Loucy (cell line): ENCODE results near the gene MAB21L1.

Experiments used
- H2AFZ ChIP-seq: fragments of 200-600 bp; sonication (generic); 2 replicates; pipeline ENCODE4 v1.6.0; 2016; ENCODE audit warnings: antibody characterized with exemption, mild to moderate bottlenecking, low read length, moderate library complexity
- H3F3A ChIP-seq: fragments of 200-600 bp; 2 replicates; pipeline ENCODE4 v1.6.0; 2016; ENCODE audit warnings: antibody characterized with exemption, low read depth, mild to moderate bottlenecking
- H3K27me3 ChIP-seq: fragments of 200-600 bp; sonication (generic); 2 replicates; pipeline ENCODE4 v1.6.1; 2014; ENCODE audit warnings: low read length, mild to moderate bottlenecking; ENCODE audit not compliant: insufficient read depth, poor library complexity, severe bottlenecking
- H3K36me3 ChIP-seq: fragments of 200-600 bp; sonication (generic); 2 replicates; pipeline ENCODE4 v1.6.1; 2016; ENCODE audit warnings: low read length; ENCODE audit not compliant: insufficient read depth
- H3K4me1 ChIP-seq: fragments of 200-600 bp; sonication (generic); 2 replicates; pipeline ENCODE4 v1.5.1; 2014; ENCODE audit warnings: low read length, mild to moderate bottlenecking; ENCODE audit not compliant: insufficient read depth, poor library complexity, severe bottlenecking
- H3K4me2 ChIP-seq: fragments of 200-600 bp; sonication (generic); 2 replicates; pipeline ENCODE4 v1.6.0; 2014; ENCODE audit warnings: antibody characterized with exemption, low read length, low read depth, mild to moderate bottlenecking; ENCODE audit not compliant: poor library complexity, severe bottlenecking
- H3K4me3 ChIP-seq: fragments of 200-600 bp; sonication (generic); 2 replicates; pipeline ENCODE4 v1.5.1; 2014; ENCODE audit warnings: low read length, mild to moderate bottlenecking, mixed read lengths; ENCODE audit not compliant: poor library complexity, severe bottlenecking
- H3K79me2 ChIP-seq: fragments of 200-600 bp; sonication (generic); 2 replicates; pipeline ENCODE4 v1.6.1; 2014; ENCODE audit warnings: low read length; ENCODE audit not compliant: insufficient read depth
- H3K9ac ChIP-seq: fragments of 200-600 bp; sonication (generic); 2 replicates; pipeline ENCODE4 v1.6.0; 2014; ENCODE audit warnings: mild to moderate bottlenecking, low read depth, low read length, moderate library complexity; ENCODE audit not compliant: poor library complexity, severe bottlenecking
- H3K9me2 ChIP-seq: fragments of 200-600 bp; sonication (generic); replicated peaks from 2 replicates; pipeline ENCODE4 v1.6.1; 2016; ENCODE audit warnings: low read depth, low read length, mixed read lengths
- H3K9me3 ChIP-seq: fragments of 200-600 bp; sonication (generic); 2 replicates; pipeline ENCODE4 v1.6.1; 2014; ENCODE audit warnings: mild to moderate bottlenecking, antibody characterized with exemption, low read length, low read depth; ENCODE audit not compliant: insufficient read depth
- H4K20me1 ChIP-seq: fragments of 200-600 bp; sonication (generic); 2 replicates; pipeline ENCODE4 v1.6.0; 2014; ENCODE audit warnings: antibody characterized with exemption, low read length, mild to moderate bottlenecking; ENCODE audit not compliant: insufficient read depth, poor library complexity, severe bottlenecking
- EZH2phosphoT487 ChIP-seq: fragments of 200-600 bp; IDR thresholded peaks from 2 replicates; pipeline ENCODE4 v1.6.1; 2018; ENCODE audit warnings: antibody characterized with exemption, mild to moderate bottlenecking, moderate library complexity, borderline replicate concordance
- TF ChIP-seq, protein P1 (sequence below): fragments of 200-600 bp; sonication (generic); conservative IDR thresholded peaks from 2 replicates; pipeline ENCODE4 v1.5.1; 2014; ENCODE audit warnings: mild to moderate bottlenecking, antibody characterized with exemption, low read length

Gene MAB21L1

DNA sequence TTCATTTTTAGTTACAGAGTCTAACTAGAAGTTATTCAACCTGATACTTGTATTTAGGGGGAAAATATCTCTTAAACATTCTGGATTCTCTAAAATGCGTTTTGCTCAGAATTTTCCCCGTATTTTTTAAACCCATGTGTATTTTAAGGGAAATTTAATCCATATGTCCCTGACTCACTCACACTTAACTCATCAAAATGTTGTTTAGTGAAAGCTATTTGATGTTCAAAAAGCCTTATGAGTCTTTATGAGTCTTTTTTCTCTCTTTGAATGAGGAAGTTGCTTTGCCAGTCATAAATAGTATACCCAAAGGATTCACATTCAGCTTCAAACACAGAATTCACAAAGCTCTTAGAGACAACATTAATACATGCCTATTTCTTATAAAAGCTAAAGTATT is 16.4 kb downstream of the MAB21L1 start:
- no peaks in the 10 kb centered on the region for H3F3A ChIP-seq
- peaks cover 12% of the 10 kb centered on the region for H3K4me1 ChIP-seq
- H3K79me2 ChIP-seq = no peaks in the 10 kb centered on the region
- TF ChIP-seq, protein P1, sequence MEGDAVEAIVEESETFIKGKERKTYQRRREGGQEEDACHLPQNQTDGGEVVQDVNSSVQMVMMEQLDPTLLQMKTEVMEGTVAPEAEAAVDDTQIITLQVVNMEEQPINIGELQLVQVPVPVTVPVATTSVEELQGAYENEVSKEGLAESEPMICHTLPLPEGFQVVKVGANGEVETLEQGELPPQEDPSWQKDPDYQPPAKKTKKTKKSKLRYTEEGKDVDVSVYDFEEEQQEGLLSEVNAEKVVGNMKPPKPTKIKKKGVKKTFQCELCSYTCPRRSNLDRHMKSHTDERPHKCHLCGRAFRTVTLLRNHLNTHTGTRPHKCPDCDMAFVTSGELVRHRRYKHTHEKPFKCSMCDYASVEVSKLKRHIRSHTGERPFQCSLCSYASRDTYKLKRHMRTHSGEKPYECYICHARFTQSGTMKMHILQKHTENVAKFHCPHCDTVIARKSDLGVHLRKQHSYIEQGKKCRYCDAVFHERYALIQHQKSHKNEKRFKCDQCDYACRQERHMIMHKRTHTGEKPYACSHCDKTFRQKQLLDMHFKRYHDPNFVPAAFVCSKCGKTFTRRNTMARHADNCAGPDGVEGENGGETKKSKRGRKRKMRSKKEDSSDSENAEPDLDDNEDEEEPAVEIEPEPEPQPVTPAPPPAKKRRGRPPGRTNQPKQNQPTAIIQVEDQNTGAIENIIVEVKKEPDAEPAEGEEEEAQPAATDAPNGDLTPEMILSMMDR = no peak
- TF ChIP-seq EZH2phosphoT487 = no peak
- H2AFZ ChIP-seq = peak overlapping the region; percentile 84; the same call in 1 of the 2 replicates
- no peaks in the 10 kb centered on the region for H3K9me3 ChIP-seq
- no peaks in the 10 kb centered on the region for H3K36me3 ChIP-seq
- no peaks in the 10 kb centered on the region for H4K20me1 ChIP-seq
- no peaks in the 10 kb centered on the region for H3K27me3 ChIP-seq
- no peak overlapping the region for H3K9ac ChIP-seq
- H3K4me2 ChIP-seq = no peak overlapping the region
- no peak overlapping the region for H3K4me3 ChIP-seq
- H3K9me2 ChIP-seq = no peaks in the 10 kb centered on the region

DNA sequence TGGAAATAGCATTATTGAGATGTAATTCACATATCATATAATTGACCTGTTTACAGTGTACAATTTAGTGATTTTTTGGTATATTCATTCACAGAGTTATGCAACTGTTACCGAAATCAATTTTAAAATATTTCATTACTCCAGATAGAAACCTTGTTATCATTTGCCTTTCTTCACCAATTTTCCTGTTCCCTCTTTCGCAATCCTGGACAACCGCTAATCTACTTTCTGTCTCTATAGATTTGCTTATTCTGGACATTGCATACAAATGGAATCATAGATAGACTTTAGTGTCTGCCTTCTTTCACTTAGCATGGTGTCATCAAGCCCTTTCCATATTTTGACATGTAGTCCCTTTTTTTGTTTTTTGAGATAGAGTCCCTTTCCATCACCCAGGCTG is 19.2 kb downstream of the MAB21L1 start:
- no peaks in the 10 kb centered on the region for H3F3A ChIP-seq
- no peak overlapping the region for H3K9ac ChIP-seq
- H3K9me2 ChIP-seq = no peaks in the 10 kb centered on the region
- no peak overlapping the region for H3K4me3 ChIP-seq
- H3K9me3 ChIP-seq = no peaks in the 10 kb centered on the region
- H2AFZ ChIP-seq = no peak overlapping the region
- TF ChIP-seq, protein P1 = no peak
- TF ChIP-seq EZH2phosphoT487 = no peak
- no peaks in the 10 kb centered on the region for H3K27me3 ChIP-seq
- H3K4me2 ChIP-seq = no peak overlapping the region
- peaks cover 12% of the 10 kb centered on the region for H3K4me1 ChIP-seq
- H3K36me3 ChIP-seq = no peaks in the 10 kb centered on the region
- no peaks in the 10 kb centered on the region for H3K79me2 ChIP-seq
- no peaks in the 10 kb centered on the region for H4K20me1 ChIP-seq

DNA sequence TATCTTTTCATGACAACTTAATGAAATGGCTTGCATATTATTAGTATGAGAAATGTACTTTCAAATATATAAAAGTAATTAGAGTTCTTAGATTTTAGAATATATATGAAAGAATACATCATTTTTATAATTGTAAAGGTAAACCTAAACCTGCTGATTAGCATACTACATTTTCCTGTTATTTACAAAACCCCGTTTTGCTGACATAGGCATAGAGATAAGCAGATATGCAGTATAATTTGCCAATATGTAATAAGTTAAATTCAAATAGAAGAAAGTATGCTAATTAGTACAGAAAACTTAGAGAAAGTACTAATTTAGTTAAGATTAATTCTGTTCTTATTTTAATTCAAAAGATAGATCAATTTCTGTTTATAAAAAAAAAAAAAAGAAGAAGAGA is 21.5 kb downstream of the MAB21L1 start:
- no peak overlapping the region for H3K9ac ChIP-seq
- no peaks in the 10 kb centered on the region for H3K27me3 ChIP-seq
- peaks cover 10% of the 10 kb centered on the region for H3K4me1 ChIP-seq
- no peak overlapping the region for H3K4me3 ChIP-seq
- no peaks in the 10 kb centered on the region for H3K36me3 ChIP-seq
- H3K4me2 ChIP-seq = no peak overlapping the region
- H3K9me2 ChIP-seq = no peaks in the 10 kb centered on the region
- H2AFZ ChIP-seq = no peak overlapping the region
- H3F3A ChIP-seq = no peaks in the 10 kb centered on the region
- TF ChIP-seq, protein P1 = no peak
- TF ChIP-seq EZH2phosphoT487 = no peak
- H3K9me3 ChIP-seq = no peaks in the 10 kb centered on the region
- no peaks in the 10 kb centered on the region for H4K20me1 ChIP-seq
- H3K79me2 ChIP-seq = no peaks in the 10 kb centered on the region
